WTC11 (cell line): ENCODE results near the gene ANGEL1.

Experiments used
- ATF2 ChIP-seq: sonication (generic); formaldehyde crosslinking; IDR thresholded peaks from 2 replicates; pipeline ENCODE4 v1.8.1; 2022; ENCODE audit warnings: low read depth, missing genetic modification reagents, borderline replicate concordance
- CTCF ChIP-seq: fragments of 200-600 bp; IDR thresholded peaks from 2 replicates; pipeline ENCODE4 v1.8.0; 2022; ENCODE audit warnings: antibody characterized with exemption
- ESRRA ChIP-seq: sonication (generic); formaldehyde crosslinking; IDR thresholded peaks from 2 replicates; pipeline ENCODE4 v1.8.1; 2022; ENCODE audit warnings: mild to moderate bottlenecking, missing genetic modification reagents, borderline replicate concordance
- IRF2 ChIP-seq: sonication (generic); formaldehyde crosslinking; IDR thresholded peaks from 2 replicates; pipeline ENCODE4 v1.8.0; 2022; ENCODE audit warnings: low read depth, missing genetic modification reagents, borderline replicate concordance
- MAX ChIP-seq: sonication (generic); formaldehyde crosslinking; IDR thresholded peaks from 2 replicates; pipeline ENCODE4 v1.8.0; 2022; ENCODE audit warnings: mild to moderate bottlenecking, missing genetic modification reagents
- OVOL2 ChIP-seq: fragments of 250-450 bp; sonication (Bioruptor Pico); IDR thresholded peaks from 2 replicates; pipeline ENCODE4 v1.9.0; 2021; ENCODE audit warnings: mild to moderate bottlenecking, borderline replicate concordance
- TEAD4 ChIP-seq: sonication (generic); formaldehyde crosslinking; IDR thresholded peaks from 2 replicates; pipeline ENCODE4 v1.8.0; 2022; ENCODE audit warnings: mild to moderate bottlenecking, missing genetic modification reagents
- TP53 ChIP-seq: sonication (generic); formaldehyde crosslinking; IDR thresholded peaks from 2 replicates; pipeline ENCODE4 v1.8.1; 2023; ENCODE audit warnings: mild to moderate bottlenecking, missing genetic modification reagents
- USF2 ChIP-seq: sonication (generic); formaldehyde crosslinking; IDR thresholded peaks from 2 replicates; pipeline ENCODE4 v1.8.1; 2023; ENCODE audit warnings: mild to moderate bottlenecking, missing genetic modification reagents, moderate library complexity

- TF ChIP-seq CTCF: no peak
- no peak for TF ChIP-seq ESRRA (CRISPR knock-in tag)
- TF ChIP-seq USF2: no peak
- no peak for TF ChIP-seq TEAD4 (CRISPR knock-in tag)
- no peak for TF ChIP-seq OVOL2
- TF ChIP-seq MAX (CRISPR knock-in tag): no peak
- TF ChIP-seq TP53 (CRISPR knock-in tag): no peak
- TF ChIP-seq ATF2: no peak
- TF ChIP-seq IRF2 (CRISPR knock-in tag): no peak
Observed at GRCh38 chr14:76775695-76776427, 36.8 kb downstream of the ANGEL1 start.
